Liver (tissue), 9 donors: Measurements from ENCODE around the gene AFMID. TPM values are rescaled to one million over a fixed set of nuclear protein-coding genes. Genes with fewer than 3 reads are reported as not detected.

ENCODE experiments used
- DNase-seq: peaks from one replicate; pipeline ENCODE4 v3.0.0-alpha.2; 2017; ENCODE audit warnings: low spot score
- H3K27ac ChIP-seq, 2 donors: one replicate each; pipeline ENCODE4 v1.7.0; 2013; ENCODE audit warnings: inconsistent platforms in 2 of 2, low read length in 2 of 2, control low read depth in 1 of 2, low read depth in 1 of 2, mild to moderate bottlenecking in 1 of 2
- H3K27me3 ChIP-seq, 4 donors: one replicate each; pipeline versions ENCODE4 v1.6.1 to v1.7.0; 2013; ENCODE audit warnings: low read length in 3 of 4, inconsistent platforms in 1 of 4, mild to moderate bottlenecking in 1 of 4, moderate library complexity in 1 of 4; ENCODE audit not compliant: control insufficient read depth in 4 of 4, insufficient read depth in 4 of 4
- H3K36me3 ChIP-seq, 4 donors: one replicate each; pipeline versions ENCODE4 v1.6.1 to v1.7.0; 2013; ENCODE audit warnings: low read length in 3 of 4, mild to moderate bottlenecking in 3 of 4, low read depth in 1 of 4, moderate library complexity in 1 of 4; ENCODE audit not compliant: control insufficient read depth in 4 of 4, insufficient read depth in 3 of 4
- H3K4me1 ChIP-seq, 4 donors: one replicate each; pipeline versions ENCODE4 v1.6.1 to v1.7.0; 2013; ENCODE audit warnings: low read length in 3 of 4, mild to moderate bottlenecking in 3 of 4, moderate library complexity in 1 of 4; ENCODE audit not compliant: control insufficient read depth in 4 of 4, insufficient read depth in 4 of 4
- H3K4me3 ChIP-seq, 3 donors: one replicate each; pipeline versions ENCODE4 v1.6.1 to v1.7.0; 2013; ENCODE audit warnings: low read length in 3 of 3, control low read depth in 1 of 3, low read depth in 1 of 3, mild to moderate bottlenecking in 1 of 3
- H3K9ac ChIP-seq, 2 donors: one replicate each; pipeline ENCODE4 v1.7.0; 2013; ENCODE audit warnings: low read length in 2 of 2, mild to moderate bottlenecking in 2 of 2, moderate library complexity in 2 of 2, control low read depth in 1 of 2, low read depth in 1 of 2
- H3K9me3 ChIP-seq, 4 donors: one replicate each; pipeline versions ENCODE4 v1.6.1 to v1.7.0; 2013; ENCODE audit warnings: low read length in 3 of 4; ENCODE audit not compliant: control insufficient read depth in 4 of 4
- EGR1 ChIP-seq, 2 donors: IDR thresholded peaks; 2 replicates each; pipeline ENCODE4 v1.6.1; 2016 to 2018; ENCODE audit warnings: antibody characterized with exemption in 2 of 2, low read depth in 2 of 2
- FOXA1 ChIP-seq: IDR thresholded peaks from 2 replicates; pipeline ENCODE4 v1.6.1; 2016; ENCODE audit warnings: antibody characterized with exemption
- FOXA2 ChIP-seq: IDR thresholded peaks from 2 replicates; pipeline ENCODE4 v1.6.1; 2016; ENCODE audit warnings: antibody characterized with exemption
- GABPA ChIP-seq, 2 donors: IDR thresholded peaks in 1 of 2; conservative IDR thresholded peaks in 1 of 2; 2 replicates each; pipeline ENCODE4 v1.6.1; 2016; ENCODE audit warnings: antibody characterized with exemption in 2 of 2, mild to moderate bottlenecking in 1 of 2, moderate library complexity in 1 of 2
- HNF4A ChIP-seq, 2 donors: conservative IDR thresholded peaks; 2 replicates each; pipeline ENCODE4 v1.6.1; 2016; ENCODE audit warnings: antibody characterized with exemption in 2 of 2, mild to moderate bottlenecking in 2 of 2
- HNF4G ChIP-seq: IDR thresholded peaks from 2 replicates; pipeline ENCODE4 v1.6.1; 2016; ENCODE audit warnings: antibody characterized with exemption
- JUND ChIP-seq, 2 donors: IDR thresholded peaks; 2 replicates each; pipeline ENCODE4 v1.6.1; 2016; ENCODE audit warnings: antibody characterized with exemption in 2 of 2
- MAX ChIP-seq: IDR thresholded peaks from 2 replicates; pipeline ENCODE4 v1.6.1; 2016; ENCODE audit warnings: antibody characterized with exemption
- RAD21 ChIP-seq, 2 donors: IDR thresholded peaks; 2 replicates each; pipeline ENCODE4 v1.6.1; 2016; ENCODE audit warnings: antibody characterized with exemption in 2 of 2, mild to moderate bottlenecking in 2 of 2
- RXRA ChIP-seq, 2 donors: IDR thresholded peaks; 2 replicates each; pipeline ENCODE4 v1.6.1; 2017 to 2018; ENCODE audit warnings: antibody characterized with exemption in 2 of 2, mild to moderate bottlenecking in 1 of 2
- SP1 ChIP-seq: IDR thresholded peaks from 2 replicates; pipeline ENCODE4 v1.6.1; 2018; ENCODE audit warnings: antibody characterized with exemption, mild to moderate bottlenecking
- TAF1 ChIP-seq: conservative IDR thresholded peaks from 2 replicates; pipeline ENCODE4 v1.6.1; 2016; ENCODE audit warnings: antibody characterized with exemption, mild to moderate bottlenecking
- WGBS: extraction: QIAGEN DNeasy Blood & Tissue Kit; methylation state at CpG from one replicate; pipeline ENCODE4 v1.1.7; 2013; 5-methylcytosine and 5-hydroxymethylcytosine counted together
- polyA plus RNA-seq, 2 donors: library from polyadenylated mRNA; stranded (reverse) in 1 of 2; unstranded in 1 of 2; fragments of 200-250 nt in 1 of 2; fragments of >200 nt in 1 of 2; fragmentation: Nextera tagmentation in 1 of 2; extraction: Ambion mirVana in 1 of 2; gene quantifications; one replicate each; pipeline versions ENCODE4 v1.2.1 to v1.2.3, GENCODE V29; 2013 to 2015
- total RNA-seq, 2 donors: library from RNA; depleted of rRNA; stranded (reverse); fragments of >200 nt; gene quantifications; one replicate each; pipeline ENCODE4 v1.2.3, GENCODE V29; 2014
- TF ChIP-seq, protein P1 (sequence below): fragments of 150-350 bp; IDR thresholded peaks from 2 replicates; pipeline ENCODE4 v1.5.1; 2017; ENCODE audit warnings: improper control_type of control experiment, low read depth, low read length; ENCODE audit not compliant: missing input control
- TF ChIP-seq, protein P2 (sequence below): IDR thresholded peaks from 2 replicates; pipeline ENCODE4 v1.6.1; 2016; ENCODE audit warnings: antibody characterized with exemption
- TF ChIP-seq, protein P3 (sequence below): IDR thresholded peaks from 2 replicates; pipeline ENCODE4 v1.6.1; 2016; ENCODE audit warnings: antibody characterized with exemption
- TF ChIP-seq, protein P4 (sequence below): IDR thresholded peaks from 2 replicates; pipeline ENCODE4 v1.6.1; 2016; ENCODE audit warnings: antibody characterized with exemption, mild to moderate bottlenecking
- donor health status: healthy.
- donor health status: healthy.
- donor health status: healthy.
- donor health status: healthy.
- donor health status: healthy.

Gene AFMID
- total and polyA plus RNA-seq, 4 donors: 73.4 to 201 (median 138) TPM

DNA sequence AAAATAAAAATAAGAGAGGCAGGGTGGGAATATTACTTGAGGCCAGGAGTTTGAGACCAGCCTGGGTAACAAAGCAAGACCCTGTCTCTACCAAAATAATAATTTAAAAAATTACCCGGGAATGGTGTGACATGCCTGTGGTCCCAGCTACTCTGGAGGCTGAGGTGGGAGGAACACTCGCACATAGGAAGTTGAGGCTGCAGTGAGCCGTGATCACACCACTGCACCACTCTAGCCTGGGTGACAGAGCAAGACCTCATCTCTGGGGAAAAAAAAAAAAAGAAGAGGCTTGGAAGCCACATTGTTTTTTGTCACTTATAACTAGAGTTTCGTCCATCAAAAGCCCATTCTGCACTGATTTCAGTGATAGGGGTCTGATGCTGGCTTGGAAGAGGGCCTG is 41.0 kb downstream of the AFMID start:
- H3K27me3 ChIP-seq: peaks cover 0 to 5% (median 4%) of the 10 kb centered on the region in 4 donors
- H3K9ac ChIP-seq: no peak overlapping the region
- TF ChIP-seq, protein P1, sequence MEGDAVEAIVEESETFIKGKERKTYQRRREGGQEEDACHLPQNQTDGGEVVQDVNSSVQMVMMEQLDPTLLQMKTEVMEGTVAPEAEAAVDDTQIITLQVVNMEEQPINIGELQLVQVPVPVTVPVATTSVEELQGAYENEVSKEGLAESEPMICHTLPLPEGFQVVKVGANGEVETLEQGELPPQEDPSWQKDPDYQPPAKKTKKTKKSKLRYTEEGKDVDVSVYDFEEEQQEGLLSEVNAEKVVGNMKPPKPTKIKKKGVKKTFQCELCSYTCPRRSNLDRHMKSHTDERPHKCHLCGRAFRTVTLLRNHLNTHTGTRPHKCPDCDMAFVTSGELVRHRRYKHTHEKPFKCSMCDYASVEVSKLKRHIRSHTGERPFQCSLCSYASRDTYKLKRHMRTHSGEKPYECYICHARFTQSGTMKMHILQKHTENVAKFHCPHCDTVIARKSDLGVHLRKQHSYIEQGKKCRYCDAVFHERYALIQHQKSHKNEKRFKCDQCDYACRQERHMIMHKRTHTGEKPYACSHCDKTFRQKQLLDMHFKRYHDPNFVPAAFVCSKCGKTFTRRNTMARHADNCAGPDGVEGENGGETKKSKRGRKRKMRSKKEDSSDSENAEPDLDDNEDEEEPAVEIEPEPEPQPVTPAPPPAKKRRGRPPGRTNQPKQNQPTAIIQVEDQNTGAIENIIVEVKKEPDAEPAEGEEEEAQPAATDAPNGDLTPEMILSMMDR: no peak
- TF ChIP-seq, protein P2, sequence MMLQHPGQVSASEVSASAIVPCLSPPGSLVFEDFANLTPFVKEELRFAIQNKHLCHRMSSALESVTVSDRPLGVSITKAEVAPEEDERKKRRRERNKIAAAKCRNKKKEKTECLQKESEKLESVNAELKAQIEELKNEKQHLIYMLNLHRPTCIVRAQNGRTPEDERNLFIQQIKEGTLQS: no peak
- TF ChIP-seq EGR1 (IDR thresholded peaks at IDR 0.05; ENCODE audit: low read depth in 2 of 2) (no peak), JUND (IDR thresholded peaks at IDR 0.05) (no peak), MAX (no peak), RXRA (IDR thresholded peaks at IDR 0.05) (no peak)
- TF ChIP-seq, protein P3, sequence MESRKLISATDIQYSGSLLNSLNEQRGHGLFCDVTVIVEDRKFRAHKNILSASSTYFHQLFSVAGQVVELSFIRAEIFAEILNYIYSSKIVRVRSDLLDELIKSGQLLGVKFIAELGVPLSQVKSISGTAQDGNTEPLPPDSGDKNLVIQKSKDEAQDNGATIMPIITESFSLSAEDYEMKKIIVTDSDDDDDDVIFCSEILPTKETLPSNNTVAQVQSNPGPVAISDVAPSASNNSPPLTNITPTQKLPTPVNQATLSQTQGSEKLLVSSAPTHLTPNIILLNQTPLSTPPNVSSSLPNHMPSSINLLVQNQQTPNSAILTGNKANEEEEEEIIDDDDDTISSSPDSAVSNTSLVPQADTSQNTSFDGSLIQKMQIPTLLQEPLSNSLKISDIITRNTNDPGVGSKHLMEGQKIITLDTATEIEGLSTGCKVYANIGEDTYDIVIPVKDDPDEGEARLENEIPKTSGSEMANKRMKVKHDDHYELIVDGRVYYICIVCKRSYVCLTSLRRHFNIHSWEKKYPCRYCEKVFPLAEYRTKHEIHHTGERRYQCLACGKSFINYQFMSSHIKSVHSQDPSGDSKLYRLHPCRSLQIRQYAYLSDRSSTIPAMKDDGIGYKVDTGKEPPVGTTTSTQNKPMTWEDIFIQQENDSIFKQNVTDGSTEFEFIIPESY: no peak
- H3K36me3 ChIP-seq: no peaks in the 10 kb centered on the region
- H3K4me1 ChIP-seq: peaks cover 0 to 3% (median 0%) of the 10 kb centered on the region in 4 donors
- no peaks in the 10 kb centered on the region for H3K9me3 ChIP-seq
- no peak for DNase-seq
- H3K27ac ChIP-seq: no peak overlapping the region
- no peak overlapping the region for H3K4me3 ChIP-seq
- WGBS: 85% methylated on average over 4 of the region's 4 CpGs

GRCh38 chr17:78230252-78230962 is 43.2 kb downstream of the AFMID start:
- 50% methylated on average over 13 of the region's 13 CpGs for WGBS
- H3K27me3 ChIP-seq: peaks cover 0 to 5% (median 4%) of the 10 kb centered on the region in 4 donors
- no peak for DNase-seq

More at GRCh38 chr17:78230252-78230962, 43.2 kb downstream of the AFMID start:
- Histone ChIP-seq H3K9me3 (no peaks in the 10 kb centered on the region), H3K36me3 (no peaks in the 10 kb centered on the region), H3K9ac (no peak overlapping the region), H3K4me3 (no peak overlapping the region), H3K4me1 (peaks cover 0 to 3% (median 0%) of the 10 kb centered on the region in 4 donors), H3K27ac (no peak overlapping the region)
- TF ChIP-seq HNF4G: no peak
- no peak for TF ChIP-seq RAD21 (IDR thresholded peaks at IDR 0.05)
- no peak for TF ChIP-seq JUND (IDR thresholded peaks at IDR 0.05)
- TF ChIP-seq RXRA (IDR thresholded peaks at IDR 0.05): no peak
- no peak for TF ChIP-seq GABPA (IDR thresholded peaks at IDR 0.05 in 1 of 2, conservative IDR thresholded peaks at IDR 0.05 in 1 of 2)
- no peak for TF ChIP-seq EGR1 (IDR thresholded peaks at IDR 0.05; ENCODE audit: low read depth in 2 of 2)
- no peak for TF ChIP-seq TAF1
- TF ChIP-seq FOXA2: no peak
- TF ChIP-seq HNF4A (conservative IDR thresholded peaks at IDR 0.05): no peak
- TF ChIP-seq FOXA1: no peak
- TF ChIP-seq, protein P3: no peak
- TF ChIP-seq, protein P4, sequence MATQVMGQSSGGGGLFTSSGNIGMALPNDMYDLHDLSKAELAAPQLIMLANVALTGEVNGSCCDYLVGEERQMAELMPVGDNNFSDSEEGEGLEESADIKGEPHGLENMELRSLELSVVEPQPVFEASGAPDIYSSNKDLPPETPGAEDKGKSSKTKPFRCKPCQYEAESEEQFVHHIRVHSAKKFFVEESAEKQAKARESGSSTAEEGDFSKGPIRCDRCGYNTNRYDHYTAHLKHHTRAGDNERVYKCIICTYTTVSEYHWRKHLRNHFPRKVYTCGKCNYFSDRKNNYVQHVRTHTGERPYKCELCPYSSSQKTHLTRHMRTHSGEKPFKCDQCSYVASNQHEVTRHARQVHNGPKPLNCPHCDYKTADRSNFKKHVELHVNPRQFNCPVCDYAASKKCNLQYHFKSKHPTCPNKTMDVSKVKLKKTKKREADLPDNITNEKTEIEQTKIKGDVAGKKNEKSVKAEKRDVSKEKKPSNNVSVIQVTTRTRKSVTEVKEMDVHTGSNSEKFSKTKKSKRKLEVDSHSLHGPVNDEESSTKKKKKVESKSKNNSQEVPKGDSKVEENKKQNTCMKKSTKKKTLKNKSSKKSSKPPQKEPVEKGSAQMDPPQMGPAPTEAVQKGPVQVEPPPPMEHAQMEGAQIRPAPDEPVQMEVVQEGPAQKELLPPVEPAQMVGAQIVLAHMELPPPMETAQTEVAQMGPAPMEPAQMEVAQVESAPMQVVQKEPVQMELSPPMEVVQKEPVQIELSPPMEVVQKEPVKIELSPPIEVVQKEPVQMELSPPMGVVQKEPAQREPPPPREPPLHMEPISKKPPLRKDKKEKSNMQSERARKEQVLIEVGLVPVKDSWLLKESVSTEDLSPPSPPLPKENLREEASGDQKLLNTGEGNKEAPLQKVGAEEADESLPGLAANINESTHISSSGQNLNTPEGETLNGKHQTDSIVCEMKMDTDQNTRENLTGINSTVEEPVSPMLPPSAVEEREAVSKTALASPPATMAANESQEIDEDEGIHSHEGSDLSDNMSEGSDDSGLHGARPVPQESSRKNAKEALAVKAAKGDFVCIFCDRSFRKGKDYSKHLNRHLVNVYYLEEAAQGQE: no peak
- TF ChIP-seq, protein P2: no peak
- no peak for TF ChIP-seq SP1
- TF ChIP-seq, protein P1: no peak
- TF ChIP-seq MAX: no peak
